Measurements from ENCODE around the gene STK33. TPM values are rescaled to one million over a fixed set of nuclear protein-coding genes. Genes with fewer than 3 reads are reported as not detected.

Gene STK33
- total RNA-seq, 1 experiment from 2014 or later: 5.8 TPM

DNA sequence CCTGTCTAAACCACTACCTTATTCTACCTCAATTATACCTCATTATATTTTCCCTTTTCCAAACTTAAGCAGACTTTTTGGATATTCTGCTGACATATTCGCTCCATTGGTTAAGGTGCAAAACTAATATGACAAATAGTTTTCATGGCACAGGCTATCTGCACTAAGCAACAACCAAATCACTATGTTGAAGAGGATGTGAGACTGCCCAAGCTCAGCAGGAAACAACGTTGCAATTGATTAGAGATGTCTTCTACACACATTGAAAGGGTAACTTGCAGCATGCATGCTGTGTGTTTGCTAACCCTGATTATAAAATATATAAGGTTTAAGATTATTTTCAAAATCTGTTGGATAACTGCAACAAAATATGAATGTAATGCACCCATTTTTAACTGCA, 61.6 kb downstream of the STK33 start:
- CTCF ChIA-PET: no interaction called here
- intact Hi-C loops (cut with micrococcal nuclease; ENCODE audit: unreplicated experiment): no loop called here
- POLR2A ChIA-PET (ENCODE audit: unreplicated experiment): no interaction called here

DNA sequence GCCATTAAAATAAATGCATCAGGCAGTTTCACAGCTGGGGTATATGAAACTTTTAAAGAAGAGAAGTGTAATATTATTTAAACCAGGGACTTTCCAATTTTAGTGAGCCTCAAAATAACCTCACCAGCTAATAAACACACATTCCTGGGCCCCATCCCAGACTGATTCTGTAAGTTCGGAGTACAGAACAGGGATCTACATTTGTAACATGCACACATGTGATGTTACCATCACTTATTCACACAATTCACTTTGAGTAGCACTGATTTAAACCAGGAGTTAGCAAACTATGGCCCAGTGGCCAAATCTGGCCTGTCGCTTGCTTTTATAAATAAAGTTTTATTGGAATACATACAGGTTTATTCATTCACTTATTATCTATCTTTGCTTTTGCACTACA, 62.0 kb downstream of the STK33 start:
- POLR2A ChIA-PET (ENCODE audit: unreplicated experiment): no interaction called here
- no peaks in the 10 kb centered on the region for H4K20me1 ChIP-seq (ENCODE audit: insufficient read depth)
- H3K9me3 ChIP-seq (ENCODE audit: insufficient read depth, low read depth): no peaks in the 10 kb centered on the region
- no peaks in the 10 kb centered on the region for H3F3A ChIP-seq (ENCODE audit: insufficient read depth, low read depth)
- H3K4me1 ChIP-seq (replicated peaks; ENCODE audit: insufficient read depth): no peaks in the 10 kb centered on the region
- no peaks in the 10 kb centered on the region for H3K36me3 ChIP-seq (ENCODE audit: low read depth)
- H3K27ac ChIP-seq: no peak overlapping the region
- H3K4me3 ChIP-seq: no peak overlapping the region
- no peak for DNase-seq
- H3K27me3 ChIP-seq (ENCODE audit: insufficient read depth, low read depth): no peaks in the 10 kb centered on the region
- TF ChIP-seq EZH2 (IDR thresholded peaks at IDR 0.05; ENCODE audit: low read depth): no peak
- TF ChIP-seq, protein P1, sequence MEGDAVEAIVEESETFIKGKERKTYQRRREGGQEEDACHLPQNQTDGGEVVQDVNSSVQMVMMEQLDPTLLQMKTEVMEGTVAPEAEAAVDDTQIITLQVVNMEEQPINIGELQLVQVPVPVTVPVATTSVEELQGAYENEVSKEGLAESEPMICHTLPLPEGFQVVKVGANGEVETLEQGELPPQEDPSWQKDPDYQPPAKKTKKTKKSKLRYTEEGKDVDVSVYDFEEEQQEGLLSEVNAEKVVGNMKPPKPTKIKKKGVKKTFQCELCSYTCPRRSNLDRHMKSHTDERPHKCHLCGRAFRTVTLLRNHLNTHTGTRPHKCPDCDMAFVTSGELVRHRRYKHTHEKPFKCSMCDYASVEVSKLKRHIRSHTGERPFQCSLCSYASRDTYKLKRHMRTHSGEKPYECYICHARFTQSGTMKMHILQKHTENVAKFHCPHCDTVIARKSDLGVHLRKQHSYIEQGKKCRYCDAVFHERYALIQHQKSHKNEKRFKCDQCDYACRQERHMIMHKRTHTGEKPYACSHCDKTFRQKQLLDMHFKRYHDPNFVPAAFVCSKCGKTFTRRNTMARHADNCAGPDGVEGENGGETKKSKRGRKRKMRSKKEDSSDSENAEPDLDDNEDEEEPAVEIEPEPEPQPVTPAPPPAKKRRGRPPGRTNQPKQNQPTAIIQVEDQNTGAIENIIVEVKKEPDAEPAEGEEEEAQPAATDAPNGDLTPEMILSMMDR (conservative IDR thresholded peaks at IDR 0.05): no peak
- no peaks in the 10 kb centered on the region for H3K79me2 ChIP-seq (ENCODE audit: low read depth)
- BruUV-seq (replicated peaks): no TSS peak
- H2AFZ ChIP-seq: no peak overlapping the region
- intact Hi-C loops (cut with micrococcal nuclease; ENCODE audit: unreplicated experiment): no loop called here
- no peak overlapping the region for H3K4me2 ChIP-seq
- CTCF ChIA-PET: no interaction called here
- H3K9me2 ChIP-seq (ENCODE audit: insufficient read depth): no peaks in the 10 kb centered on the region

More for the DNA sequence above, 61.6 kb downstream of the STK33 start:
- Histone ChIP-seq H3K27me3 (ENCODE audit: insufficient read depth, low read depth) (no peaks in the 10 kb centered on the region), H3K4me2 (no peak overlapping the region), H3F3A (ENCODE audit: insufficient read depth, low read depth) (no peaks in the 10 kb centered on the region), H3K27ac (no peak overlapping the region), H3K9me2 (ENCODE audit: insufficient read depth) (no peaks in the 10 kb centered on the region), H3K9me3 (ENCODE audit: insufficient read depth, low read depth) (no peaks in the 10 kb centered on the region), H3K4me1 (replicated peaks; ENCODE audit: insufficient read depth) (no peaks in the 10 kb centered on the region), H4K20me1 (ENCODE audit: insufficient read depth) (no peaks in the 10 kb centered on the region), H3K4me3 (no peak overlapping the region), H2AFZ (no peak overlapping the region), H3K79me2 (ENCODE audit: low read depth) (no peaks in the 10 kb centered on the region), H3K36me3 (ENCODE audit: low read depth) (no peaks in the 10 kb centered on the region)
- TF ChIP-seq, protein P1 (conservative IDR thresholded peaks at IDR 0.05): no peak
- TF ChIP-seq EZH2 (IDR thresholded peaks at IDR 0.05; ENCODE audit: low read depth): no peak
- DNase-seq: no peak
- BruUV-seq (replicated peaks): no TSS peak

DNA sequence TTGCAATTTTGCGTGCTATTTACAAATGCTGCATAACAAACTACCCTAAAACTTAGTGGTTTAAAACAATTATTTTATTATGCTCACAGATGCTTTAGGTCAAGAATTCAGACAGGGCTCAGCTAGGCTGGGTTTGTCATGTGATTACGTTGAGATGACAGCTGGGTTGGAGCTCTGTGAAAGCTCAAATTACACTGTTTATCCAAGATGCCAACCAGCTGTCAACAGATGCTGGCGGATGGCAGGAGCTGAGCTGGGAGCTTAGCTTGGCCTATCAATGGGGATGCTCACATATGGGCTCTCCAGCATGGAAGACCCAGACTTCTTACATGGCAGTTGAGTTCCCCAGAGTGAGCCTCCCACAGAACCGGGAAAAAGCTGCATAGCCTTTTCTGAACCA, 62.7 kb downstream of the STK33 start:
- BruUV-seq (replicated peaks): no TSS peak
- ChIA-PET CTCF (no interaction called here), POLR2A (ENCODE audit: unreplicated experiment) (no interaction called here)
- Histone ChIP-seq H3F3A (ENCODE audit: insufficient read depth, low read depth) (no peaks in the 10 kb centered on the region), H3K9me3 (ENCODE audit: insufficient read depth, low read depth) (no peaks in the 10 kb centered on the region), H3K9me2 (ENCODE audit: insufficient read depth) (no peaks in the 10 kb centered on the region), H3K4me1 (replicated peaks; ENCODE audit: insufficient read depth) (no peaks in the 10 kb centered on the region), H3K79me2 (ENCODE audit: low read depth) (no peaks in the 10 kb centered on the region), H3K27ac (no peak overlapping the region), H3K36me3 (ENCODE audit: low read depth) (no peaks in the 10 kb centered on the region), H3K4me2 (no peak overlapping the region), H3K4me3 (no peak overlapping the region), H4K20me1 (ENCODE audit: insufficient read depth) (no peaks in the 10 kb centered on the region), H2AFZ (no peak overlapping the region), H3K27me3 (ENCODE audit: insufficient read depth, low read depth) (no peaks in the 10 kb centered on the region)
- TF ChIP-seq EZH2 (IDR thresholded peaks at IDR 0.05; ENCODE audit: low read depth): no peak
- TF ChIP-seq, protein P1 (conservative IDR thresholded peaks at IDR 0.05): no peak
- intact Hi-C loops (cut with micrococcal nuclease; ENCODE audit: unreplicated experiment): no loop called here
- DNase-seq: no peak
